Astrocyte of the cerebellum (primary cell): ENCODE measurements around the gene NEUROG1.

ENCODE experiments used
- DNase-seq: peaks from one replicate; pipeline ENCODE4 v3.0.0-alpha.2; 2011; ENCODE audit warnings: low read depth
- H3K4me3 ChIP-seq: 2 replicates; pipeline ENCODE4 v1.5.1; 2011; ENCODE audit warnings: mild to moderate bottlenecking, low read depth, low read length, moderate library complexity
- CTCF ChIP-seq: IDR thresholded peaks from 2 replicates; pipeline ENCODE4 v1.5.1; 2012; ENCODE audit warnings: low read length, low read depth, moderate library complexity, mild to moderate bottlenecking; ENCODE audit errors: missing control alignments
- in situ Hi-C: cut with HindIII; loops from 2 replicates; pipeline ENCODE4 v1.10.0; 2017; ENCODE audit warnings: low sequenced_read_pairs

The NEUROG1 gene

GRCh38 chr5:135565725-135566421 is 30.1 kb upstream of the NEUROG1 start:
- no peak overlapping the region for H3K4me3 ChIP-seq
- no peak for DNase-seq
- peak; percentile 92 for TF ChIP-seq CTCF
- in situ Hi-C loops = loop anchor here (25.0 kb wide), 1 partner anchor 271 kb away; the partner anchor contains the start of gene SLC25A48

- no peak for DNase-seq
- in situ Hi-C loops = loop anchor here (25.0 kb wide), 1 partner anchor 272 kb away; the partner anchor contains the start of gene SLC25A48
- H3K4me3 ChIP-seq = no peak overlapping the region
- TF ChIP-seq CTCF = no peak
These were observed 29.5 kb upstream of the NEUROG1 start for GRCh38 chr5:135565266-135565665.

GRCh38 chr5:135564331-135564730 is 28.6 kb upstream of the NEUROG1 start:
- DNase-seq = no peak
- TF ChIP-seq CTCF = no peak

GRCh38 chr5:135561266-135561665 is 25.5 kb upstream of the NEUROG1 start:
- TF ChIP-seq CTCF = no peak
- in situ Hi-C loops = loop anchor here (25.0 kb wide), 1 partner anchor 276 kb away; the partner anchor contains the start of gene SLC25A48
- H3K4me3 ChIP-seq = no peak overlapping the region
- DNase-seq = no peak

More at GRCh38 chr5:135564331-135564730, 28.6 kb upstream of the NEUROG1 start:
- in situ Hi-C loops = loop anchor here (25.0 kb wide), 1 partner anchor 273 kb away; the partner anchor contains the start of gene SLC25A48
- H3K4me3 ChIP-seq = no peak overlapping the region

- TF ChIP-seq CTCF = peak; percentile 89
- H3K4me3 ChIP-seq = no peak overlapping the region
- DNase-seq = peak; percentile 68
- in situ Hi-C loops = loop anchor here (25.0 kb wide), 1 partner anchor 276 kb away; the partner anchor contains the start of gene SLC25A48
These were observed 25.1 kb upstream of the NEUROG1 start for GRCh38 chr5:135560858-135561257.

- no peak for DNase-seq
- in situ Hi-C loops = loop anchor here (25.0 kb wide), 1 partner anchor 278 kb away; the partner anchor contains the start of gene SLC25A48
- no peak for TF ChIP-seq CTCF
- no peak overlapping the region for H3K4me3 ChIP-seq
These were observed 23.6 kb upstream of the NEUROG1 start for GRCh38 chr5:135559354-135559753.
